HepG2 (cell line): ENCODE results near the gene TRIM15. TPM values are rescaled to one million over a fixed set of nuclear protein-coding genes. Genes with fewer than 3 reads are reported as not detected.

ENCODE experiments used
- ATAC-seq: fragments of 200-7000 bp; cut with Tn5 transposase; 3 replicates; pipeline ENCODE4 v1.9.1; 2020; ENCODE audit warnings: mild to moderate bottlenecking, moderate library complexity
- BruUV-seq: library from RNA; stranded (reverse); fragments of 400-500 nt; replicated peaks from 2 replicates; lab custom pipeline; 2021; lab: Mats Ljungman, UMichigan
- CTCF ChIA-PET: fragments of 300-600 bp; formaldehyde crosslinking; extraction: SDS; loops from one replicate; lab custom pipeline; 2021; ENCODE audit warnings: low total read pairs, inconsistent platforms, low intra/inter-chr PET ratio; lab: Yijun Ruan, JAX
- POLR2A ChIA-PET: fragments of 350-600 bp; sonication (Branson Sonifier 250); formaldehyde crosslinking; loops from one replicate; lab custom pipeline; 2020; ENCODE audit warnings: antibody characterized with exemption, inconsistent platforms; lab: Yijun Ruan, JAX
- DNase-seq: peaks from one replicate; pipeline ENCODE4 v3.0.0-alpha.2; 2015; ENCODE audit warnings: low spot score
- FAIRE-seq: peaks from 3 replicates; lab custom pipeline; 2011; peaks lifted over from hg19 to GRCh38; lab: Jason Lieb, UNC
- H2AFZ ChIP-seq: one replicate; pipeline ENCODE4 v1.6.1; 2011; ENCODE audit warnings: low read length, inconsistent platforms
- H3K27ac ChIP-seq: fragments of 300-600 bp; 3 replicates; pipeline ENCODE4 v1.8.0; 2011; ENCODE audit warnings: mixed run types, mild to moderate bottlenecking, mixed read lengths, low read length, inconsistent platforms; ENCODE audit not compliant: insufficient read depth; ENCODE audit errors: extremely low read length
- H3K27me3 ChIP-seq, 2 experiments: fragments of 200-600 bp in 1 of 2; 2 replicates in 1 of 2; 3 replicates in 1 of 2; pipeline versions ENCODE4 v1.6.0 to v1.8.0; 2011; ENCODE audit warnings: low read length in 2 of 2, mild to moderate bottlenecking in 2 of 2, moderate library complexity in 2 of 2, inconsistent platforms in 1 of 2; ENCODE audit not compliant: insufficient read depth in 2 of 2, control insufficient read depth in 1 of 2
- H3K36me3 ChIP-seq, 2 experiments: fragments of 200-600 bp in 1 of 2; replicated peaks in 1 of 2; 2 replicates in 1 of 2; 3 replicates in 1 of 2; pipeline versions ENCODE4 v1.5.1 to v1.8.0; 2011; ENCODE audit warnings: low read length in 2 of 2, inconsistent platforms in 1 of 2; ENCODE audit not compliant: insufficient read depth in 2 of 2, control insufficient read depth in 1 of 2
- H3K4me1 ChIP-seq: 2 replicates; pipeline ENCODE4 v1.5.1; 2012; ENCODE audit warnings: low read length, inconsistent platforms; ENCODE audit not compliant: insufficient read depth
- H3K4me2 ChIP-seq: 2 replicates; pipeline ENCODE4 v1.6.0; 2011; ENCODE audit warnings: low read depth, low read length, inconsistent platforms
- H3K4me3 ChIP-seq, 3 experiments: fragments of 200-600 bp in 1 of 3; sonication (generic), shearing (Covaris generic) in 1 of 3; replicated peaks in 1 of 3; 2 replicates each; pipeline ENCODE4 v1.5.1; 2011 to 2016; ENCODE audit warnings: low read length in 3 of 3, inconsistent platforms in 2 of 3, low read depth in 2 of 3, mild to moderate bottlenecking in 2 of 3, control low read depth in 1 of 3, mixed read lengths in 1 of 3; ENCODE audit not compliant: insufficient read depth in 1 of 3
- H3K79me2 ChIP-seq: one replicate; pipeline ENCODE4 v1.6.1; 2011; ENCODE audit warnings: low read length, inconsistent platforms; ENCODE audit not compliant: insufficient read depth
- H3K9ac ChIP-seq: 2 replicates; pipeline ENCODE4 v1.6.0; 2011; ENCODE audit warnings: mild to moderate bottlenecking, low read depth, low read length, inconsistent platforms; ENCODE audit not compliant: insufficient read depth
- H3K9me3 ChIP-seq: 2 replicates; pipeline ENCODE4 v1.5.1; 2012; ENCODE audit warnings: mild to moderate bottlenecking, low read length
- H4K20me1 ChIP-seq: 2 replicates; pipeline ENCODE4 v1.6.0; 2011; ENCODE audit warnings: inconsistent platforms, mild to moderate bottlenecking, low read length, moderate library complexity; ENCODE audit not compliant: insufficient read depth
- HDAC1 ChIP-seq: sonication (generic); formaldehyde crosslinking; IDR thresholded peaks from 2 replicates; pipeline ENCODE4 v1.5.1; 2020; ENCODE audit warnings: mild to moderate bottlenecking, missing genetic modification reagents
- NFYB ChIP-seq: sonication (generic); formaldehyde crosslinking; IDR thresholded peaks from 2 replicates; pipeline ENCODE4 v1.4.0; 2020; ENCODE audit warnings: missing genetic modification reagents
- RCOR2 ChIP-seq: IDR thresholded peaks from 2 replicates; pipeline ENCODE4 v1.6.1; 2016; ENCODE audit warnings: missing biosample characterization, missing genetic modification reagents
- RNF2 ChIP-seq: fragments of 450-650 bp; conservative IDR thresholded peaks from 2 replicates; pipeline ENCODE4 v1.6.1; 2016; ENCODE audit warnings: low read depth
- YEATS2 ChIP-seq: sonication (generic); formaldehyde crosslinking; IDR thresholded peaks from 2 replicates; pipeline ENCODE4 v1.4.0; 2020; ENCODE audit warnings: missing genetic modification reagents, borderline replicate concordance
- ZNF75D ChIP-seq: sonication (generic); formaldehyde crosslinking; IDR thresholded peaks from 2 replicates; pipeline ENCODE4 v1.8.1; 2023; ENCODE audit warnings: missing genetic modification reagents, mild to moderate bottlenecking, borderline replicate concordance
- WGBS: methylation state at CpG from one replicate; pipeline ENCODE4 v1.1.6; 2017; ENCODE audit warnings: low lambda C conversion rate; 5-methylcytosine and 5-hydroxymethylcytosine counted together
- in situ Hi-C: cut with HindIII; loops from 2 replicates; pipeline ENCODE4 v1.10.0; 2017; ENCODE audit warnings: low pct_unique_long_range_greater_than_20kb; ENCODE audit not compliant: extremely low pct_ligation_motif_present
- intact Hi-C: fragments of 100-400 bp; cut with micrococcal nuclease; formaldehyde crosslinking; loops from one replicate; pipeline ENCODE4 v1.10.0; 2022; ENCODE audit not compliant: unreplicated experiment
- polyA plus RNA-seq, 8 experiments: library from polyadenylated mRNA; depleted of rRNA in 3 of 8; stranded (reverse) in 7 of 8; unstranded in 1 of 8; fragments of >200 nt; fragmentation: Illumina TruSeq in 4 of 8; extraction: Trizol in 4 of 8; gene quantifications; 2 replicates each; pipeline versions ENCODE4 v1.2.1 to v1.2.3, GENCODE V29; 2011 to 2016; ENCODE audit warnings: low read depth in 4 of 8, missing spikeins in 1 of 8, mixed read lengths in 1 of 8; ENCODE audit not compliant: insufficient read depth in 1 of 8
- total RNA-seq, 5 experiments: library from RNA; depleted of rRNA; stranded (reverse); fragments of >200 nt; fragmentation: Illumina TruSeq; extraction: Trizol; gene quantifications; 2 replicates each; pipeline ENCODE4 v1.2.3, GENCODE V29; 2016; ENCODE audit warnings: low read depth in 1 of 5
- TF ChIP-seq, protein P1 (sequence below): sonication (generic); formaldehyde crosslinking; IDR thresholded peaks from 2 replicates; pipeline ENCODE4 v1.8.0; 2022; ENCODE audit warnings: mild to moderate bottlenecking, missing genetic modification reagents, moderate library complexity
- TF ChIP-seq, protein P2 (sequence below): IDR thresholded peaks from 2 replicates; pipeline ENCODE4 v1.6.1; 2016; ENCODE audit warnings: low read depth, missing genetic modification reagents, missing compliant biosample characterization
- TF ChIP-seq, protein P3 (sequence below): sonication (generic); formaldehyde crosslinking; IDR thresholded peaks from 2 replicates; pipeline ENCODE4 v1.4.0; 2020; ENCODE audit warnings: missing genetic modification reagents, mild to moderate bottlenecking, borderline replicate concordance

Gene TRIM15
- total and polyA plus RNA-seq, 2 of the 13 experiments (the other 11 are each of a cell fraction or from before 2014, with no cell fraction given): 35.1 to 38.2 TPM

DNA sequence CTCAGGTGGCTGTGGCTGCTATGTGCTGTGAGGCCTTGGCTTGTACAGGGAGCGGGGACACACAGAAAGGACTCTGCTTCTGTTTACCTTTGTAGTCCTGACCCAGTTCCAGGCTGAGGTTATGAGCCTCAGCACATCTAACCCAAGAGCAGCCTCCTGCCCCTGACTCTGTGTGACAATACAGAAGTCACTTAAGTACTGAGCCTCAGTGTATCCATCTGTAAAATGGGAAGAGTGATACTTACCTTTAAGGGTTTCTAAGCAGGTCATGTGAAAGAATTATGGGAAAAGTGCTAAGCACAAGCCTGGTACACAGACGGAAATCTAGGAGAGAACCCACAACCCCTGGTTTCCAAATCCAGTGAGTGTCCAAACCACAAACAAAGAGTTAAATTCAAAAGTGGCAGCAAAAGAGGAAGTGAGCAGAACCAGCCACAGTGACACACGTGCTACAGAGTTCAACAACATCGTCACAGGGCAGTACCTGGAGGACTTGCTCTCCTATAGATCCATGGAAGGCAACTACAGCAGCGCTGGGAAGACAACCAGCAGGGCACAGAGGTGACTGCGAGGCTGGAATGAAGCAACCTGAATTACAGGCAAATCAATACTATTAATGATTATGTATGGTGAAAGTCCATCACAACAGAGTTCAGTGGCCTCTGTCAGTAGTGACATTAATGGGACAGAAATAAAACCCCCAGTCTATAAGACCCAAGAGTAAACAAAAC is 37.4 kb downstream of the TRIM15 start (continued):
- TF ChIP-seq, protein P1, sequence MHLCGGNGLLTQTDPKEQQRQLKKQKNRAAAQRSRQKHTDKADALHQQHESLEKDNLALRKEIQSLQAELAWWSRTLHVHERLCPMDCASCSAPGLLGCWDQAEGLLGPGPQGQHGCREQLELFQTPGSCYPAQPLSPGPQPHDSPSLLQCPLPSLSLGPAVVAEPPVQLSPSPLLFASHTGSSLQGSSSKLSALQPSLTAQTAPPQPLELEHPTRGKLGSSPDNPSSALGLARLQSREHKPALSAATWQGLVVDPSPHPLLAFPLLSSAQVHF (CRISPR knock-in tag): no peak

DNA sequence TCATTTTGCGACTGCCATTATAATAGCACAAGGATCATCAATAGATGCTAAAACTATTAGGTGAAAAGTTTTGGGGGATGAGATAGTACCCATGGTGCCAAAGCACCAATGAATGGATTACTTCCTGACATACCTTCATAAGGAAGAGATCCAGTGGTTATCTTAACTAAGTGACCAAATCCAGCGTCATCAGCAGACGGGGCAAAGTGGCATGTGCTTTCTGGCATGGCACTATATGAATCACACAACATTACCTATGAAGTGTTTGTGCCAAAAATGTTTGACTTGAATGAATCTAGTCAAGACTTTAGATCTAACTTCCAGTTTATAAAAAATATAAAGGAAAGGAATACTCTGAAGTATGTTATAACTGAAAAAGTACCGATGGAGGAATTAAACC is 39.0 kb downstream of the TRIM15 start:
- H3K27ac ChIP-seq: no peak overlapping the region
- BruUV-seq: no TSS peak
- no peak overlapping the region for H3K9ac ChIP-seq
- no peaks in the 10 kb centered on the region for H3K27me3 ChIP-seq
- peaks cover 55% of the 10 kb centered on the region for H3K79me2 ChIP-seq
- in situ Hi-C loops: no loop called here
- H3K4me3 ChIP-seq: no peak overlapping the region
- H3K4me1 ChIP-seq: peaks cover 60% of the 10 kb centered on the region
- FAIRE-seq (no peak), ATAC-seq (no peak), DNase-seq (no peak)
- H3K36me3 ChIP-seq: peaks cover 23 to 43% of the 10 kb centered on the region in 2 experiments
- no peak for TF ChIP-seq RNF2
- no peak for TF ChIP-seq YEATS2 (CRISPR knock-in tag)
- TF ChIP-seq, protein P2, sequence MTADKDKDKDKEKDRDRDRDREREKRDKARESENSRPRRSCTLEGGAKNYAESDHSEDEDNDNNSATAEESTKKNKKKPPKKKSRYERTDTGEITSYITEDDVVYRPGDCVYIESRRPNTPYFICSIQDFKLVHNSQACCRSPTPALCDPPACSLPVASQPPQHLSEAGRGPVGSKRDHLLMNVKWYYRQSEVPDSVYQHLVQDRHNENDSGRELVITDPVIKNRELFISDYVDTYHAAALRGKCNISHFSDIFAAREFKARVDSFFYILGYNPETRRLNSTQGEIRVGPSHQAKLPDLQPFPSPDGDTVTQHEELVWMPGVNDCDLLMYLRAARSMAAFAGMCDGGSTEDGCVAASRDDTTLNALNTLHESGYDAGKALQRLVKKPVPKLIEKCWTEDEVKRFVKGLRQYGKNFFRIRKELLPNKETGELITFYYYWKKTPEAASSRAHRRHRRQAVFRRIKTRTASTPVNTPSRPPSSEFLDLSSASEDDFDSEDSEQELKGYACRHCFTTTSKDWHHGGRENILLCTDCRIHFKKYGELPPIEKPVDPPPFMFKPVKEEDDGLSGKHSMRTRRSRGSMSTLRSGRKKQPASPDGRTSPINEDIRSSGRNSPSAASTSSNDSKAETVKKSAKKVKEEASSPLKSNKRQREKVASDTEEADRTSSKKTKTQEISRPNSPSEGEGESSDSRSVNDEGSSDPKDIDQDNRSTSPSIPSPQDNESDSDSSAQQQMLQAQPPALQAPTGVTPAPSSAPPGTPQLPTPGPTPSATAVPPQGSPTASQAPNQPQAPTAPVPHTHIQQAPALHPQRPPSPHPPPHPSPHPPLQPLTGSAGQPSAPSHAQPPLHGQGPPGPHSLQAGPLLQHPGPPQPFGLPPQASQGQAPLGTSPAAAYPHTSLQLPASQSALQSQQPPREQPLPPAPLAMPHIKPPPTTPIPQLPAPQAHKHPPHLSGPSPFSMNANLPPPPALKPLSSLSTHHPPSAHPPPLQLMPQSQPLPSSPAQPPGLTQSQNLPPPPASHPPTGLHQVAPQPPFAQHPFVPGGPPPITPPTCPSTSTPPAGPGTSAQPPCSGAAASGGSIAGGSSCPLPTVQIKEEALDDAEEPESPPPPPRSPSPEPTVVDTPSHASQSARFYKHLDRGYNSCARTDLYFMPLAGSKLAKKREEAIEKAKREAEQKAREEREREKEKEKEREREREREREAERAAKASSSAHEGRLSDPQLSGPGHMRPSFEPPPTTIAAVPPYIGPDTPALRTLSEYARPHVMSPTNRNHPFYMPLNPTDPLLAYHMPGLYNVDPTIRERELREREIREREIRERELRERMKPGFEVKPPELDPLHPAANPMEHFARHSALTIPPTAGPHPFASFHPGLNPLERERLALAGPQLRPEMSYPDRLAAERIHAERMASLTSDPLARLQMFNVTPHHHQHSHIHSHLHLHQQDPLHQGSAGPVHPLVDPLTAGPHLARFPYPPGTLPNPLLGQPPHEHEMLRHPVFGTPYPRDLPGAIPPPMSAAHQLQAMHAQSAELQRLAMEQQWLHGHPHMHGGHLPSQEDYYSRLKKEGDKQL (CRISPR knock-in tag): no peak
- TF ChIP-seq RCOR2 (CRISPR knock-in tag): no peak
- TF ChIP-seq HDAC1: no peak
- TF ChIP-seq, protein P3, sequence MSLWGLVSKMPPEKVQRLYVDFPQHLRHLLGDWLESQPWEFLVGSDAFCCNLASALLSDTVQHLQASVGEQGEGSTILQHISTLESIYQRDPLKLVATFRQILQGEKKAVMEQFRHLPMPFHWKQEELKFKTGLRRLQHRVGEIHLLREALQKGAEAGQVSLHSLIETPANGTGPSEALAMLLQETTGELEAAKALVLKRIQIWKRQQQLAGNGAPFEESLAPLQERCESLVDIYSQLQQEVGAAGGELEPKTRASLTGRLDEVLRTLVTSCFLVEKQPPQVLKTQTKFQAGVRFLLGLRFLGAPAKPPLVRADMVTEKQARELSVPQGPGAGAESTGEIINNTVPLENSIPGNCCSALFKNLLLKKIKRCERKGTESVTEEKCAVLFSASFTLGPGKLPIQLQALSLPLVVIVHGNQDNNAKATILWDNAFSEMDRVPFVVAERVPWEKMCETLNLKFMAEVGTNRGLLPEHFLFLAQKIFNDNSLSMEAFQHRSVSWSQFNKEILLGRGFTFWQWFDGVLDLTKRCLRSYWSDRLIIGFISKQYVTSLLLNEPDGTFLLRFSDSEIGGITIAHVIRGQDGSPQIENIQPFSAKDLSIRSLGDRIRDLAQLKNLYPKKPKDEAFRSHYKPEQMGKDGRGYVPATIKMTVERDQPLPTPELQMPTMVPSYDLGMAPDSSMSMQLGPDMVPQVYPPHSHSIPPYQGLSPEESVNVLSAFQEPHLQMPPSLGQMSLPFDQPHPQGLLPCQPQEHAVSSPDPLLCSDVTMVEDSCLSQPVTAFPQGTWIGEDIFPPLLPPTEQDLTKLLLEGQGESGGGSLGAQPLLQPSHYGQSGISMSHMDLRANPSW (CRISPR knock-in tag): no peak
- no peak for TF ChIP-seq ZNF75D
- no peak for TF ChIP-seq NFYB
- H3K9me3 ChIP-seq: no peaks in the 10 kb centered on the region
- ChIA-PET POLR2A (no interaction called here), CTCF (no interaction called here)
- WGBS: 98% methylated on average over 4 of the region's 4 CpGs
- no peaks in the 10 kb centered on the region for H4K20me1 ChIP-seq
- no peak overlapping the region for H2AFZ ChIP-seq
- intact Hi-C loops: no loop called here
- H3K4me2 ChIP-seq: no peak overlapping the region
